Liver (tissue), 3 donors: ENCODE results near the gene B4GALT1.

Experiments
- ATF3 ChIP-seq: IDR thresholded peaks from 2 replicates; pipeline ENCODE4 v1.6.1; 2016; ENCODE audit warnings: antibody characterized with exemption
- CTCF ChIP-seq: fragments of 150-350 bp; IDR thresholded peaks from 2 replicates; pipeline ENCODE4 v1.5.1; 2017; ENCODE audit warnings: improper control_type of control experiment, low read depth, low read length; ENCODE audit not compliant: missing input control
- FOXA2 ChIP-seq: IDR thresholded peaks from 2 replicates; pipeline ENCODE4 v1.6.1; 2016; ENCODE audit warnings: antibody characterized with exemption
- GABPA ChIP-seq, 2 donors: IDR thresholded peaks in 1 of 2; conservative IDR thresholded peaks in 1 of 2; 2 replicates each; pipeline ENCODE4 v1.6.1; 2016; ENCODE audit warnings: antibody characterized with exemption in 2 of 2, mild to moderate bottlenecking in 1 of 2, moderate library complexity in 1 of 2
- HNF4G ChIP-seq: IDR thresholded peaks from 2 replicates; pipeline ENCODE4 v1.6.1; 2016; ENCODE audit warnings: antibody characterized with exemption
- MAX ChIP-seq: IDR thresholded peaks from 2 replicates; pipeline ENCODE4 v1.6.1; 2016; ENCODE audit warnings: antibody characterized with exemption
- REST ChIP-seq: IDR thresholded peaks from 2 replicates; pipeline ENCODE4 v1.6.1; 2016; ENCODE audit warnings: antibody characterized with exemption, mild to moderate bottlenecking
- TAF1 ChIP-seq: conservative IDR thresholded peaks from 2 replicates; pipeline ENCODE4 v1.6.1; 2016; ENCODE audit warnings: antibody characterized with exemption, mild to moderate bottlenecking
- donor health status: healthy.
- donor health status: healthy.

GRCh38 chr9:33197279-33198152, 30.4 kb upstream of the B4GALT1 start:
- TF ChIP-seq CTCF (no peak), TAF1 (no peak), REST (no peak), GABPA (IDR thresholded peaks at IDR 0.05 in 1 of 2, conservative IDR thresholded peaks at IDR 0.05 in 1 of 2) (no peak), ATF3 (no peak), FOXA2 (no peak), HNF4G (no peak), MAX (no peak)
